Measurements from ENCODE around the gene PRRT2. TPM values are rescaled to one million over a fixed set of nuclear protein-coding genes. Genes with fewer than 3 reads are reported as not detected.
A peak's percentile ranks its signal among the peaks of the same experiment; 100 is the strongest.

PRRT2 gene
- total and polyA plus RNA-seq, 10 of the 15 experiments (the other 5 are each of a cell fraction or from before 2014, with no cell fraction given), result 0.08 to 0.49 (median 0.12) TPM; not detected in 4

- SMC1A ChIA-PET (ENCODE audit: uncharacterized antibody, unreplicated experiment), result interaction anchor here (2.9 kb wide), 1 partner anchor 39 kb away, joined by 17 read pairs; no protein-coding TSS in a partner anchor
- Histone ChIP-seq H2AFZ (ENCODE audit: control insufficient read depth, low read depth, low read length) (no peak overlapping the region), H3K4me1 (ENCODE audit: control insufficient read depth, insufficient read depth, low read length) (peaks cover 26% of the 10 kb centered on the region), H3K36me3 (ENCODE audit: control insufficient read depth in 2 of 2, insufficient read depth in 2 of 2, low read length in 1 of 2) (peaks cover 7 to 13% of the 10 kb centered on the region in 2 experiments; a peak in 2 of 4 replicates), H3K4me3 (peak overlapping the region; percentile 79; the same call in 1 of the 2 replicates), H3K9ac (ENCODE audit: control insufficient read depth, insufficient read depth, low read length) (peak overlapping the region; percentile 85; the same call in 1 of the 2 replicates), H3K79me2 (ENCODE audit: control insufficient read depth, insufficient read depth, low read length) (peaks cover 32% of the 10 kb centered on the region), H4K20me1 (ENCODE audit: control insufficient read depth, insufficient read depth) (no peaks in the 10 kb centered on the region), H3K27me3 (replicated peaks in 1 of 2; ENCODE audit: control insufficient read depth in 2 of 2, insufficient read depth in 2 of 2, low read length in 1 of 2) (no peaks in the 10 kb centered on the region), H3K27ac (ENCODE audit: control insufficient read depth, insufficient read depth) (peak overlapping the region; percentile 86; the same call in 1 of the 2 replicates), H3K4me2 (ENCODE audit: control insufficient read depth, insufficient read depth) (peak overlapping the region; percentile 96), H3K9me3 (replicated peaks; ENCODE audit: control insufficient read depth, insufficient read depth, low read length) (no peaks in the 10 kb centered on the region)
- RAD21 ChIA-PET (ENCODE audit: unreplicated experiment), result interaction anchor here (0.6 to 2.4 kb wide), 3 partner anchors 12 to 118 kb away, joined by 3 to 19 read pairs (median 3); partner anchors contain the start of gene MVP
- FAIRE-seq (no peak), ATAC-seq (no peak), DNase-seq (ENCODE audit: low read depth, low spot score) (no peak)
- POLR2A ChIA-PET, result interaction anchor here (0.8 to 4.0 kb wide), 7 partner anchors 9 to 66 kb away, joined by 3 to 40 read pairs (median 4); partner anchors contain the start of genes KIF22 and MVP
- in situ Hi-C loops (cut with MboI), result no loop called here
- CTCF ChIA-PET, result interaction anchor here (0.8 to 2.5 kb wide), 6 partner anchors 8 to 40 kb away, joined by 3 to 31 read pairs (median 7); partner anchors contain the start of gene MVP
- 80% methylated on average over 29 of the region's 31 CpGs for WGBS (ENCODE audit: insufficient coverage, insufficient replicate concordance, low lambda C conversion rate, missing lambda C conversion rate)
- no TSS peak for BruUV-seq (replicated peaks)
- intact Hi-C loops (cut with micrococcal nuclease; ENCODE audit: unreplicated experiment), result loop anchor here (5.0 kb wide), 1 partner anchor 107 kb away; no protein-coding TSS in a partner anchor
- no peak for TF ChIP-seq NFXL1 (IDR thresholded peaks at IDR 0.05; ENCODE audit: borderline replicate concordance)
- no peak for TF ChIP-seq KDM1A (IDR thresholded peaks at IDR 0.05; ENCODE audit: borderline replicate concordance)
- no peak for TF ChIP-seq ZBTB4 (CRISPR knock-in tag; IDR thresholded peaks at IDR 0.05)
- TF ChIP-seq SUZ12 (IDR thresholded peaks at IDR 0.05; ENCODE audit: unreplicated experiment), result no peak
- no peak for TF ChIP-seq FOXK2 (IDR thresholded peaks at IDR 0.05)
- TF ChIP-seq NFIC (IDR thresholded peaks at IDR 0.05; ENCODE audit: low read depth, low read length), result no peak
- 0 out of 2 replicates have a peak, but pooled peaks have one; percentile 11 for TF ChIP-seq POLR2AphosphoS2 (IDR thresholded peaks at IDR 0.05; ENCODE audit: low read depth, low read length)
- no peak for TF ChIP-seq SUPT20H (IDR thresholded peaks at IDR 0.05; ENCODE audit: borderline replicate concordance, control insufficient read depth, low read depth, low read length)
- no peak for TF ChIP-seq ATF3 (IDR thresholded peaks at IDR 0.05; ENCODE audit: borderline replicate concordance, extremely low read depth, low read depth, low read length)
- TF ChIP-seq PRDM15 (CRISPR knock-in tag; IDR thresholded peaks at IDR 0.05), result no peak
- peak; percentile 55 for TF ChIP-seq POLR2A (IDR thresholded peaks at IDR 0.05; ENCODE audit: low read depth, low read length)
Measured at GRCh38 chr16:29809031-29809747, 2.8 kb upstream of the PRRT2 start.

Data from GM12878 (cell line).